GM12873 (cell line): ENCODE measurements around the gene C3orf22.

Experiments used
- CTCF ChIP-seq: IDR thresholded peaks from 2 replicates; pipeline ENCODE4 v1.5.1; 2012; ENCODE audit warnings: low read depth, mild to moderate bottlenecking, moderate library complexity, low read length, control low read depth; ENCODE audit not compliant: insufficient read depth; ENCODE audit errors: missing control alignments

C3orf22 gene

GRCh38 chr3:126568776-126569342 is 10.1 kb upstream of the C3orf22 start:
- no peak for TF ChIP-seq CTCF

- no peak for TF ChIP-seq CTCF
These were observed 9.1 kb upstream of the C3orf22 start for GRCh38 chr3:126567696-126568438.

- TF ChIP-seq CTCF, result no peak
These were observed 4.1 kb upstream of the C3orf22 start for GRCh38 chr3:126562737-126563276.

GRCh38 chr3:126557761-126558160 is 971 bp downstream of the C3orf22 start:
- no peak for TF ChIP-seq CTCF

GRCh38 chr3:126557415-126557745 is 1.4 kb downstream of the C3orf22 start:
- TF ChIP-seq CTCF, result no peak

GRCh38 chr3:126556637-126557414 is 1.9 kb downstream of the C3orf22 start:
- TF ChIP-seq CTCF, result no peak

- TF ChIP-seq CTCF, result no peak
These were observed 2.7 kb downstream of the C3orf22 start for GRCh38 chr3:126555795-126556636.
